ENCODE data around the gene ATP6AP2.

The ATP6AP2 gene

DNA sequence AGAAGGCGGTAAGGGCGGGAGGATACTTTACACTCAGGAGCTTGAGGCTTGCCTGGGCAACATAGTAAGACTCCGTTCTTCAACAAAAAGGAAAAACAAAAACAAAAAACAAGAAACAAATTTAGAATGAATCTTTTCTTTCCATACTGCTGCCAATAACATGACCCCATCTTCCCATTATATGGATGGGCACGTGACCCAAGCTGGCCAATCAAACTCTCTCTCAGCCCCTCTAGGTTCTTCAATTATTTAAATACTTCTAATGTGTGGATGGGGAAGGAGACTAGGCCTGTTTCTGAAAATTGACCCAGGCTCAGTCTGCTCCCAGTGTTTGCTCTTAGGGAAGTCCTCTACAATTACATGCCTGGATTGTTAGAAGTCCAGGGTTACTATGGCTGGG, 22.2 kb upstream of the ATP6AP2 start:
- Histone ChIP-seq H3K4me1 (ENCODE audit: low read length) (no peaks in the 10 kb centered on the region), H3K79me2 (ENCODE audit: low read length) (no peaks in the 10 kb centered on the region), H3K9me3 (replicated peaks; ENCODE audit: insufficient read depth, low read length) (no peaks in the 10 kb centered on the region), H3K9me2 (replicated peaks; ENCODE audit: insufficient read depth, low read length) (no peaks in the 10 kb centered on the region), H3K4me3 (ENCODE audit: low read length) (no peak overlapping the region), H2AFZ (ENCODE audit: low read length) (no peak overlapping the region), H3K4me2 (ENCODE audit: low read depth, low read length) (no peak overlapping the region), H3K36me3 (replicated peaks; ENCODE audit: insufficient read depth, low read length) (no peaks in the 10 kb centered on the region), H3K9ac (ENCODE audit: low read length) (no peak overlapping the region), H4K20me1 (ENCODE audit: insufficient read depth, low read length) (no peaks in the 10 kb centered on the region), H3F3A (ENCODE audit: insufficient read depth, low read length) (no peaks in the 10 kb centered on the region), H3K27ac (ENCODE audit: low read length) (no peak overlapping the region), H3K27me3 (replicated peaks; ENCODE audit: insufficient read depth, low read length) (no peaks in the 10 kb centered on the region)
- DNase-seq, result no peak
- TF ChIP-seq EZH2phosphoT487 (IDR thresholded peaks at IDR 0.05; ENCODE audit: low read length) (no peak), EZH2 (optimal IDR thresholded peaks at IDR 0.05; ENCODE audit: low read depth, low read length) (no peak)
- TF ChIP-seq, protein P1, sequence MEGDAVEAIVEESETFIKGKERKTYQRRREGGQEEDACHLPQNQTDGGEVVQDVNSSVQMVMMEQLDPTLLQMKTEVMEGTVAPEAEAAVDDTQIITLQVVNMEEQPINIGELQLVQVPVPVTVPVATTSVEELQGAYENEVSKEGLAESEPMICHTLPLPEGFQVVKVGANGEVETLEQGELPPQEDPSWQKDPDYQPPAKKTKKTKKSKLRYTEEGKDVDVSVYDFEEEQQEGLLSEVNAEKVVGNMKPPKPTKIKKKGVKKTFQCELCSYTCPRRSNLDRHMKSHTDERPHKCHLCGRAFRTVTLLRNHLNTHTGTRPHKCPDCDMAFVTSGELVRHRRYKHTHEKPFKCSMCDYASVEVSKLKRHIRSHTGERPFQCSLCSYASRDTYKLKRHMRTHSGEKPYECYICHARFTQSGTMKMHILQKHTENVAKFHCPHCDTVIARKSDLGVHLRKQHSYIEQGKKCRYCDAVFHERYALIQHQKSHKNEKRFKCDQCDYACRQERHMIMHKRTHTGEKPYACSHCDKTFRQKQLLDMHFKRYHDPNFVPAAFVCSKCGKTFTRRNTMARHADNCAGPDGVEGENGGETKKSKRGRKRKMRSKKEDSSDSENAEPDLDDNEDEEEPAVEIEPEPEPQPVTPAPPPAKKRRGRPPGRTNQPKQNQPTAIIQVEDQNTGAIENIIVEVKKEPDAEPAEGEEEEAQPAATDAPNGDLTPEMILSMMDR (IDR thresholded peaks at IDR 0.05; ENCODE audit: low read length), result no peak

DNA sequence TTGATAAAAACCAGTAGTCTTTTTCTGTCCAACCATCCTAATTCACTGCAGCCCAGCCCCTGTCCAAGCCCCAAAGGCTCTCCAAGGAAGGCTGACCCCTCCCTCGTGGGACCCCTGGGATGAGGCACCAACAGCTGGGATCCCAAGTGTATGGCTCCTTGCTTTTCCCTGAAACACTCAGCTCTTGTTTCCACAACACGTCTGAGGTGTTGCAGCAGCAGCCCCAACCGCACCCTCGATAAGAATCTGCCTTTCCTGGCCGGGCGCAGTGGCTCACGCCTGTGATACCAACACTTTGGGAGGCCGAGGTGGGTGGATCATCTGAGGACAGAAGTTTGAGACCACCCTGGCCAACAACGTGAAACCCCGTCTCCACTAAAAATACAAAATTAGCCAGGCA, 17.0 kb upstream of the ATP6AP2 start:
- Histone ChIP-seq H3K27ac (ENCODE audit: low read length) (no peak overlapping the region), H3K4me2 (ENCODE audit: low read depth, low read length) (no peak overlapping the region), H4K20me1 (ENCODE audit: insufficient read depth, low read length) (no peaks in the 10 kb centered on the region), H3K27me3 (replicated peaks; ENCODE audit: insufficient read depth, low read length) (no peaks in the 10 kb centered on the region), H3K4me1 (ENCODE audit: low read length) (no peaks in the 10 kb centered on the region), H3K9me2 (replicated peaks; ENCODE audit: insufficient read depth, low read length) (no peaks in the 10 kb centered on the region), H2AFZ (ENCODE audit: low read length) (no peak overlapping the region), H3K36me3 (replicated peaks; ENCODE audit: insufficient read depth, low read length) (no peaks in the 10 kb centered on the region), H3K9ac (ENCODE audit: low read length) (no peak overlapping the region), H3K9me3 (replicated peaks; ENCODE audit: insufficient read depth, low read length) (no peaks in the 10 kb centered on the region), H3F3A (ENCODE audit: insufficient read depth, low read length) (no peaks in the 10 kb centered on the region), H3K4me3 (ENCODE audit: low read length) (no peak overlapping the region), H3K79me2 (ENCODE audit: low read length) (no peaks in the 10 kb centered on the region)
- TF ChIP-seq, protein P1 (IDR thresholded peaks at IDR 0.05; ENCODE audit: low read length), result no peak
- TF ChIP-seq EZH2 (optimal IDR thresholded peaks at IDR 0.05; ENCODE audit: low read depth, low read length), result no peak
- no peak for TF ChIP-seq EZH2phosphoT487 (IDR thresholded peaks at IDR 0.05; ENCODE audit: low read length)
- no peak for DNase-seq

DNA sequence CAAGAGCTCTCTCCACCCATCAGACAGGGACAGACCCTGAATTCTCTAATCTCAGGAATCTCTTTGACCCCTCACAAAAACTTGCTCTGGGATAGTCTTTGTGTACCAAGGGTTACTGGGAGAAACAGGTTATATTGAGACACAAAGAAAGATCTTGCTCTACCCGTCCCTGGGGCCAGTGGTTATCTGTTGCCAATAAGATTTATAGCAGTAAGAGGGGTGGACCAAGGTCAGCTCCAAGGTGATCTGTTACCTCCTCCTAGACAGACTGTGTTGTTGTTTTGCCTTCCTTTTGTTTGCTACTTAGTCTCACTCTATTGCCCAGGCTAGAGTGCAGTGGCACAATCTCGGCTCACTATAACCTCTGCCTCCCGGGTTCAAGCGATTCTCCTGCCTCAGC, 16.3 kb upstream of the ATP6AP2 start:
- H3K36me3 ChIP-seq (replicated peaks; ENCODE audit: insufficient read depth, low read length), result no peaks in the 10 kb centered on the region
- H3K27me3 ChIP-seq (replicated peaks; ENCODE audit: insufficient read depth, low read length), result no peaks in the 10 kb centered on the region
- no peaks in the 10 kb centered on the region for H3K9me2 ChIP-seq (replicated peaks; ENCODE audit: insufficient read depth, low read length)
- H3K4me3 ChIP-seq (ENCODE audit: low read length), result no peak overlapping the region
- no peak for DNase-seq
- H3K9me3 ChIP-seq (replicated peaks; ENCODE audit: insufficient read depth, low read length), result no peaks in the 10 kb centered on the region
- no peak overlapping the region for H3K27ac ChIP-seq (ENCODE audit: low read length)
- H2AFZ ChIP-seq (ENCODE audit: low read length), result no peak overlapping the region
- no peaks in the 10 kb centered on the region for H3K79me2 ChIP-seq (ENCODE audit: low read length)
- H3K9ac ChIP-seq (ENCODE audit: low read length), result no peak overlapping the region
- TF ChIP-seq EZH2phosphoT487 (IDR thresholded peaks at IDR 0.05; ENCODE audit: low read length), result no peak
- TF ChIP-seq, protein P1 (IDR thresholded peaks at IDR 0.05; ENCODE audit: low read length), result no peak
- TF ChIP-seq EZH2 (optimal IDR thresholded peaks at IDR 0.05; ENCODE audit: low read depth, low read length), result no peak
- H3K4me2 ChIP-seq (ENCODE audit: low read depth, low read length), result no peak overlapping the region
- H4K20me1 ChIP-seq (ENCODE audit: insufficient read depth, low read length), result no peaks in the 10 kb centered on the region
- no peaks in the 10 kb centered on the region for H3F3A ChIP-seq (ENCODE audit: insufficient read depth, low read length)
- H3K4me1 ChIP-seq (ENCODE audit: low read length), result no peaks in the 10 kb centered on the region

Data from MM.1S (cell line).